Loucy (cell line): Measurements from ENCODE around the gene MMP11.

ENCODE experiments used
- H2AFZ ChIP-seq: fragments of 200-600 bp; sonication (generic); 2 replicates; pipeline ENCODE4 v1.6.0; 2016; ENCODE audit warnings: antibody characterized with exemption, mild to moderate bottlenecking, low read length, moderate library complexity
- H3F3A ChIP-seq: fragments of 200-600 bp; 2 replicates; pipeline ENCODE4 v1.6.0; 2016; ENCODE audit warnings: antibody characterized with exemption, low read depth, mild to moderate bottlenecking
- H3K27me3 ChIP-seq: fragments of 200-600 bp; sonication (generic); 2 replicates; pipeline ENCODE4 v1.6.1; 2014; ENCODE audit warnings: low read length, mild to moderate bottlenecking; ENCODE audit not compliant: insufficient read depth, poor library complexity, severe bottlenecking
- H3K36me3 ChIP-seq: fragments of 200-600 bp; sonication (generic); 2 replicates; pipeline ENCODE4 v1.6.1; 2016; ENCODE audit warnings: low read length; ENCODE audit not compliant: insufficient read depth
- H3K4me1 ChIP-seq: fragments of 200-600 bp; sonication (generic); 2 replicates; pipeline ENCODE4 v1.5.1; 2014; ENCODE audit warnings: low read length, mild to moderate bottlenecking; ENCODE audit not compliant: insufficient read depth, poor library complexity, severe bottlenecking
- H3K4me2 ChIP-seq: fragments of 200-600 bp; sonication (generic); 2 replicates; pipeline ENCODE4 v1.6.0; 2014; ENCODE audit warnings: antibody characterized with exemption, low read length, low read depth, mild to moderate bottlenecking; ENCODE audit not compliant: poor library complexity, severe bottlenecking
- H3K4me3 ChIP-seq: fragments of 200-600 bp; sonication (generic); 2 replicates; pipeline ENCODE4 v1.5.1; 2014; ENCODE audit warnings: low read length, mild to moderate bottlenecking, mixed read lengths; ENCODE audit not compliant: poor library complexity, severe bottlenecking
- H3K79me2 ChIP-seq: fragments of 200-600 bp; sonication (generic); 2 replicates; pipeline ENCODE4 v1.6.1; 2014; ENCODE audit warnings: low read length; ENCODE audit not compliant: insufficient read depth
- H3K9ac ChIP-seq: fragments of 200-600 bp; sonication (generic); 2 replicates; pipeline ENCODE4 v1.6.0; 2014; ENCODE audit warnings: mild to moderate bottlenecking, low read depth, low read length, moderate library complexity; ENCODE audit not compliant: poor library complexity, severe bottlenecking
- H3K9me2 ChIP-seq: fragments of 200-600 bp; sonication (generic); replicated peaks from 2 replicates; pipeline ENCODE4 v1.6.1; 2016; ENCODE audit warnings: low read depth, low read length, mixed read lengths
- H3K9me3 ChIP-seq: fragments of 200-600 bp; sonication (generic); 2 replicates; pipeline ENCODE4 v1.6.1; 2014; ENCODE audit warnings: mild to moderate bottlenecking, antibody characterized with exemption, low read length, low read depth; ENCODE audit not compliant: insufficient read depth
- H4K20me1 ChIP-seq: fragments of 200-600 bp; sonication (generic); 2 replicates; pipeline ENCODE4 v1.6.0; 2014; ENCODE audit warnings: antibody characterized with exemption, low read length, mild to moderate bottlenecking; ENCODE audit not compliant: insufficient read depth, poor library complexity, severe bottlenecking
- EZH2phosphoT487 ChIP-seq: fragments of 200-600 bp; IDR thresholded peaks from 2 replicates; pipeline ENCODE4 v1.6.1; 2018; ENCODE audit warnings: antibody characterized with exemption, mild to moderate bottlenecking, moderate library complexity, borderline replicate concordance
- TF ChIP-seq, protein P1 (sequence below): fragments of 200-600 bp; sonication (generic); conservative IDR thresholded peaks from 2 replicates; pipeline ENCODE4 v1.5.1; 2014; ENCODE audit warnings: mild to moderate bottlenecking, antibody characterized with exemption, low read length

MMP11 gene

DNA sequence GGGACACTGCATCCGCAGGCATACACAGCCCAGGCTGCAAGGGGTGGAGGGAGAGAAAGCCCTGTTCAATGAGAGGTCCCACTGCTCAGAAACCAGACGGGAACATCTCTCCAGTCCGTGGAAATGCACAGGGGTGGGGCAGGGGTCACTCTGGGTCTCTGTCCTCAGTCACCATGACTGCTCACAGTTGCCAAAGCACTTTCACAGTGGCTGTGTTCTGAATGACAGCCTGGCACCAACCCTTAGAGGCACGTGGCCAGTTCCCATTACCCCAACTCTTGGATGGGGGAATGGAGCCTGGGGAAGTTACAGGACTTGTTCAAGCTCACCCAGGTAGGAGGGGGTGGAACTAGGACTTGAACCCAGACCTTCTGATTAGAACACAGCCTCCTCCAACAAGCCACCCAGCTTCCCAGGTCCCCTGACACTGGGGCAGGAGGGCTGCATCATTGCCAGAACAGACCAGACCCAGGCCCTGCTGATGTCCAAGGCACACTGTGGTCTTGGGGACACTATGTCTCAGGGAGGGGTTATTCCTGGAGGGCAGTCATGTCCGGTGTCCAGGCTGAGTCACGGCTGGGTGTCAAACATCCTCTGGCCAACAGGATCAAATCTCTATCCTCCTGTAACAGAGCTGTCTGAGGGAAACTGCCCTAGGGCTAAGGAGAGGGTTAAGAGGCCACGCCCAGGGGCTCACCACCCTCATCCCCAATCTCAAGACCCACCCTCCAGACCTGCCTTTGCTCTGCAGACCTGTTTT, 30.0 kb upstream of the MMP11 start:
- no peak for TF ChIP-seq EZH2phosphoT487
- TF ChIP-seq, protein P1, sequence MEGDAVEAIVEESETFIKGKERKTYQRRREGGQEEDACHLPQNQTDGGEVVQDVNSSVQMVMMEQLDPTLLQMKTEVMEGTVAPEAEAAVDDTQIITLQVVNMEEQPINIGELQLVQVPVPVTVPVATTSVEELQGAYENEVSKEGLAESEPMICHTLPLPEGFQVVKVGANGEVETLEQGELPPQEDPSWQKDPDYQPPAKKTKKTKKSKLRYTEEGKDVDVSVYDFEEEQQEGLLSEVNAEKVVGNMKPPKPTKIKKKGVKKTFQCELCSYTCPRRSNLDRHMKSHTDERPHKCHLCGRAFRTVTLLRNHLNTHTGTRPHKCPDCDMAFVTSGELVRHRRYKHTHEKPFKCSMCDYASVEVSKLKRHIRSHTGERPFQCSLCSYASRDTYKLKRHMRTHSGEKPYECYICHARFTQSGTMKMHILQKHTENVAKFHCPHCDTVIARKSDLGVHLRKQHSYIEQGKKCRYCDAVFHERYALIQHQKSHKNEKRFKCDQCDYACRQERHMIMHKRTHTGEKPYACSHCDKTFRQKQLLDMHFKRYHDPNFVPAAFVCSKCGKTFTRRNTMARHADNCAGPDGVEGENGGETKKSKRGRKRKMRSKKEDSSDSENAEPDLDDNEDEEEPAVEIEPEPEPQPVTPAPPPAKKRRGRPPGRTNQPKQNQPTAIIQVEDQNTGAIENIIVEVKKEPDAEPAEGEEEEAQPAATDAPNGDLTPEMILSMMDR = no peak
- Histone ChIP-seq H3K79me2 (peaks cover 10% of the 10 kb centered on the region; the same call in 1 of the 2 replicates), H3K4me3 (no peak overlapping the region), H3K4me1 (no peaks in the 10 kb centered on the region), H2AFZ (no peak overlapping the region), H3K36me3 (peaks cover 21% of the 10 kb centered on the region; the same call in 1 of the 2 replicates), H3K4me2 (no peak overlapping the region), H3K9me2 (no peaks in the 10 kb centered on the region), H3K27me3 (no peaks in the 10 kb centered on the region), H3K9ac (no peak overlapping the region), H3F3A (no peaks in the 10 kb centered on the region), H3K9me3 (no peaks in the 10 kb centered on the region), H4K20me1 (no peaks in the 10 kb centered on the region)

DNA sequence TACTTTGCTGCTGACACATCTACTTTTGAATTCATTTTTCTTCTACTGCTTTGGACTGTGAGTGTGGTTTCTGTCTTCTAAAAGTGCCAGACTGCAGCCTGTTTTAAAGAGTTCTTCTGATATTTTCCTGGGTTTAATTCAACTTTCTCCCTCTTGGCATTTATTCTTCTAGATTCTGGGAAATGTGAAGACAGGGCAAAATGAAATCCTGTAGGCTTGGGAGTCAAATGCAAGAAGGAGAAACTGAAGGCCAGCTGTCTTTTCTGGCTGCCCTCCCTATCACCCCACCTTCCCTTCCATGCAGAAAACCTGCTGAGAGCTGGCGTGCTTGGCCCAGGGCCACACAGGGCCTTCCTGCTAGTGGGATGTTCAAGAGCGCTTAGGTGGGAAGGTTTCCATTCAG, 29.3 kb upstream of the MMP11 start:
- Histone ChIP-seq H3K4me1 (no peaks in the 10 kb centered on the region), H3K79me2 (peaks cover 10% of the 10 kb centered on the region; the same call in 1 of the 2 replicates), H3K4me2 (no peak overlapping the region), H3K27me3 (no peaks in the 10 kb centered on the region), H3K9me3 (no peaks in the 10 kb centered on the region), H3K4me3 (no peak overlapping the region), H2AFZ (no peak overlapping the region), H3K36me3 (peaks cover 21% of the 10 kb centered on the region; the same call in 1 of the 2 replicates), H3F3A (no peaks in the 10 kb centered on the region), H3K9me2 (no peaks in the 10 kb centered on the region), H3K9ac (no peak overlapping the region), H4K20me1 (no peaks in the 10 kb centered on the region)
- no peak for TF ChIP-seq EZH2phosphoT487
- TF ChIP-seq, protein P1 = no peak

DNA sequence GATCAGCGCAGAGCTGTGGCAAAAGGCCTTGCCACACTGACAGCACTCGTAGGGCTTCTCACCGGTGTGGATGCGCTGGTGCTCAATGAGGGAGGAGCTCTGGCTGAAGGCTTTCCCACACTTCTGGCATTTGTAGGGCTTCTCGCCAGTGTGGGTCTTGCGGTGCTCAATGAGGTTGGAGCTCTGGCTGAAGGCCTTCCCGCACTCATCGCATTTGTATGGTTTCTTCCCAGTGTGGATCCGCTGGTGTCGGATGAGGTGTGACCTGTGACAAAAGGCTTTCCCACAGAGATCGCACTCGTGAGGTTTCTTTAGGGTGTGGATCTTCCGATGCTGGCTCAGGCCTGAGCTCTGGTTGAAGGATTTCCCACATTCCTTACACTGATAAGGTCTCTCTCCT, 28.6 kb upstream of the MMP11 start:
- Histone ChIP-seq H3K4me2 (no peak overlapping the region), H3K27me3 (no peaks in the 10 kb centered on the region), H3K36me3 (peaks cover 21% of the 10 kb centered on the region; the same call in 1 of the 2 replicates), H3K4me1 (no peaks in the 10 kb centered on the region), H3K9me3 (no peaks in the 10 kb centered on the region), H3K9ac (no peak overlapping the region), H3F3A (no peaks in the 10 kb centered on the region), H3K9me2 (no peaks in the 10 kb centered on the region), H3K79me2 (peaks cover 10% of the 10 kb centered on the region; the same call in 1 of the 2 replicates), H3K4me3 (no peak overlapping the region), H4K20me1 (no peaks in the 10 kb centered on the region), H2AFZ (no peak overlapping the region)
- TF ChIP-seq EZH2phosphoT487 = no peak
- TF ChIP-seq, protein P1 = no peak
